ENCODE measurements around the gene JADE3.

DNA sequence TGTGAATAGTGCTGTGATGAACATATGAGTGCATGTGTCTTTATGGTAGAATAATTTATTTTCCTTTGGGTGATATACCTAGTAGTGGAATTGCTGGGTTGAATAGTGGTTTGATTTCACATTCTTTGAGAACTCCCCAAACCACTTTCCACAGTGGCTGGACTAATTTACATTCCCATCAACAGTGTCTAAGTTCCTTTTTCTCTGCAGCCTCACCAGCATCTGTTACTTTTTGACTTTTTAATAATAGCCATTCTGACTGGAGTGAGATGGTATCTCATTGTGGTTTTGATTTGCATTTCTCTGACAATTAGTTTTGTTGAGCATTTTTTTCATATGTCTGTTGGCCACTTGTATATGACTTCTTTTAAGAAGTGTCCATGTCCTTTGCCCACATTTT lies 29.1 kb downstream of the JADE3 start:
- TF ChIP-seq CTCF (optimal IDR thresholded peaks at IDR 0.05 in 1 of 3, IDR thresholded peaks at IDR 0.05 in 1 of 3, conservative IDR thresholded peaks at IDR 0.05 in 1 of 3; ENCODE audit: extremely low read depth in 1 of 3, insufficient read depth in 2 of 3, low read length in 3 of 3) (no peak), EZH2 (IDR thresholded peaks at IDR 0.05; ENCODE audit: low read length) (no peak)

All from keratinocyte (primary cell).